ENCODE measurements around the gene FOXD3.
"Not testable (repeated sequence)": the region's sequence is repeated elsewhere in the genome, so short reads cannot be mapped to it uniquely, and the experiment has no call there.

Gene FOXD3

DNA sequence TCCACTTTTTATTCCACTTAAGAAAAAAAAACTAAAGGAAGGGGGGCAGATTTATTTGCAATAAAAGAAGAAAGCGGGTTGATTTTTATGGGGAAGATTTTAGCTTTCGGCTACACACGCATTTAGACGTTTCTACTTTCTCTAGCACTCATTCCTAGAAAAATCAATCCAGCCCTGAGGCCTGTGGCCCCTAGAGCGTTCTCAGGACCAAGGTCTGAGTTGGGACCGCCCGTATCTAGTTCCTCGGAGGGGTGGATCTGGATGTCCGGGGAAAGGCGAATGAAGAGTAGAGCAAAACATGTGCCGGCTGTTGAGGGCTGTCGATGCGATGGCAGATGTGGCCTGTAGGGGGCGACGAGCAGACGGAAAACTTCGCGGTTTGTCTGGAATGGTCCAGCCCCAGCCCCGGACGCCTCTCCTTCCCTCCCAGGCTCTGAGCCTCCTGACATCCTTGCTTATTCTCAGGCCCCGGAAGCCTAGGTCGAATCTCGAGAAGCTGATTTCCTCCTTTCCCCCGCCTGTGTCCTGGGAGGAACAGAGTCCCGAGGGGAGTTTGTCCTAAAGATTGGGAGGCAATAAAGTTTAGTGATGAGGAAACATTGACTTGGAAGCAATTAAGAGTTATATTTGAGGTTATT, 5.2 kb downstream of the FOXD3 start:
- Histone ChIP-seq H3K4me1 (ENCODE audit: control insufficient read depth in 2 of 2, insufficient read depth in 2 of 2, low read length in 2 of 2) (peaks cover 6 to 9% of the 10 kb centered on the region in 2 donors), H3K36me3 (ENCODE audit: control insufficient read depth in 2 of 2, insufficient read depth in 2 of 2, low read length in 2 of 2) (no peaks in the 10 kb centered on the region), H3K9ac (ENCODE audit: low read depth in 1 of 2, low read length in 2 of 2) (no peak overlapping the region), H3K27me3 (ENCODE audit: control insufficient read depth in 2 of 2, insufficient read depth in 2 of 2, low read length in 2 of 2) (peaks cover 75 to 87% of the 10 kb centered on the region in 2 donors), H3K27ac (ENCODE audit: low read depth in 2 of 2, low read length in 2 of 2) (no peak overlapping the region), H3K9me3 (ENCODE audit: control insufficient read depth in 2 of 2, low read length in 2 of 2) (no peaks in the 10 kb centered on the region), H3K4me3 (ENCODE audit: low read length in 2 of 2) (no peak overlapping the region)

DNA sequence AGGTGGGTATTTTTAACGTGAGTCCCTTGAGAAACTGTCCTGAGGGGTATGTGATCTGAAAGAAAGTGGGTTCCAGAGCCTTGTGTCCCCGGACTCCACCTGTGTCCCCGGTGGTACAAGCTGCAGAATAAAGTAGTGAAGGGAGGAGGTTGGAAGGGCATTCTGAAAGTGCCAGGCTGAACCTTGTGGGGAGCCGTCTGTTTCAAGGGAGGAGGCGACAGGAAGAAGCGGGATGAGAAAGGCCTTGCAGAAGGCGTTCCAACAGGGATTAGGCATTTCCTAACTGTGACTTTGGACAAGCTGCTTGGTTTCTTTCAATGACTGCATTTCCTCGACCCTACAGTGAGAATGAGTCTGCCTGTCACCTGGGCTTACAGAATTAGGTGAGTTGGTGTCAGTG, 5.8 kb downstream of the FOXD3 start:
- no peaks in the 10 kb centered on the region for H3K36me3 ChIP-seq (ENCODE audit: control insufficient read depth in 2 of 2, insufficient read depth in 2 of 2, low read length in 2 of 2)
- no peaks in the 10 kb centered on the region for H3K9me3 ChIP-seq (ENCODE audit: control insufficient read depth in 2 of 2, low read length in 2 of 2)
- H3K4me1 ChIP-seq (ENCODE audit: control insufficient read depth in 2 of 2, insufficient read depth in 2 of 2, low read length in 2 of 2): peaks cover 2 to 7% of the 10 kb centered on the region in 2 donors
- H3K27me3 ChIP-seq (ENCODE audit: control insufficient read depth in 2 of 2, insufficient read depth in 2 of 2, low read length in 2 of 2): peaks cover 80 to 87% of the 10 kb centered on the region in 2 donors
- no peak overlapping the region for H3K27ac ChIP-seq (ENCODE audit: low read depth in 2 of 2, low read length in 2 of 2)
- H3K9ac ChIP-seq (ENCODE audit: low read depth in 1 of 2, low read length in 2 of 2): no peak overlapping the region
- H3K4me3 ChIP-seq (ENCODE audit: low read length in 2 of 2): no peak overlapping the region

DNA sequence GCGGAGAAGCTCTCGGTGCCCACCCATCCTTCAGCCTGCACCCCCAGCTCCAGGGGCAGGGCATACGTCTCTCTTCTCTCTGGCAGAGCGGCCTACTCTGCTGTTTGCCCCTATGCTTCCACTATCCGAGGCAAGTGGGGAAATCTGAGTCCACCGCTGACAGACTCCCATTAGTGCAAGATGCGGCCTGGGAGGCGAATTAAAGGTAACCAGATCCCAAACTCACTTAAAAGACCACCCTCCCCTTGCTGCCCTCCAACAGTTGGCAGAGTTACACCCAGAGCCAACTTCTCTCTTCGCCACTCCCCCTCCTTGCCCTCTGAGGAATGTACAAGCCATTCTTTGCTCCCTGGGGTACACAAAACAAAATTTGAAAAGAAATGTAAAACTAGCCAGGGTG, 6.4 kb downstream of the FOXD3 start:
- Histone ChIP-seq H3K9me3 (ENCODE audit: control insufficient read depth in 2 of 2, low read length in 2 of 2) (no peaks in the 10 kb centered on the region), H3K9ac (ENCODE audit: low read depth in 1 of 2, low read length in 2 of 2) (no peak overlapping the region), H3K27ac (ENCODE audit: low read depth in 2 of 2, low read length in 2 of 2) (no peak overlapping the region), H3K36me3 (ENCODE audit: control insufficient read depth in 2 of 2, insufficient read depth in 2 of 2, low read length in 2 of 2) (no peaks in the 10 kb centered on the region), H3K4me1 (ENCODE audit: control insufficient read depth in 2 of 2, insufficient read depth in 2 of 2, low read length in 2 of 2) (peaks cover 2 to 3% of the 10 kb centered on the region in 2 donors), H3K27me3 (ENCODE audit: control insufficient read depth in 2 of 2, insufficient read depth in 2 of 2, low read length in 2 of 2) (peaks cover 79 to 81% of the 10 kb centered on the region in 2 donors), H3K4me3 (ENCODE audit: low read length in 2 of 2) (no peak overlapping the region)

DNA sequence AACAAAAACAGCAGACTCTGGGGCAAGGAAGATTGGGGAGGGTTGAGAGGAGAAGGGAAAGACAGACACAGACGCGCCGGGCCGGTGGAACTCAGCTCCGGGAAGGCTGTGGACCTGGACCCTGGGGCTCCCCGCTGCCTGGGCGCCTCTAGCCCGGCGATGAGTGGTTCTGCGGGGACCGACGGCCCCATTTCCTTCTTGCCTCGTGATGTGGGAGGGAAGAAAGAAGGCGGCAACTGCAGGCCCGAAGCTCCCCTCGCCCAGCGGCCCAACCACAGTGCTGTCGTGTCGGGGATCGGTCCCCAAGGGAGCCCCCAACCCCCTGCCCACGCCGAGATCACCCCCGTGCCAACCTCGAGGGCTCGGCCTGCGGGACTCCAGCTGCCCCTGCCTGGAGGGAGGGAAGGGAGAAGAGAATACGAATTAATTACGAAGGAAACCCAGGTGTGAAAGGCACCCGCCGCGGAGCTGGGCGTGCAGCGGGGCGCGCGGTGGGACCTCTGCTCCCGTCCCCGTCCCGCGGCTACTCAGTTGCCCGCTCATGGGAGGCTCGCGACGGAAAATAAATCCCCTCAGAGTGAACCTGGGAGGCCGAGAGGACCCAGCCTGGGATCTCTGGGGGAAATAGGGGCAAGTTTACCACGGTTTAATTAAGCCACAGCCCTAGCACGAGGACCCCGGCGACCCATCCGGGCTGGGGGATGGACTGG, 7.4 kb downstream of the FOXD3 start:
- Histone ChIP-seq H3K27me3 (ENCODE audit: control insufficient read depth in 2 of 2, insufficient read depth in 2 of 2, low read length in 2 of 2) (peaks cover 74 to 75% of the 10 kb centered on the region in 2 donors), H3K27ac (ENCODE audit: low read depth in 2 of 2, low read length in 2 of 2) (no peak overlapping the region), H3K9ac (ENCODE audit: low read depth in 1 of 2, low read length in 2 of 2) (no peak overlapping the region), H3K4me3 (ENCODE audit: low read length in 2 of 2) (no peak overlapping the region), H3K4me1 (ENCODE audit: control insufficient read depth in 2 of 2, insufficient read depth in 2 of 2, low read length in 2 of 2) (peaks cover 0 to 2% of the 10 kb centered on the region in 2 donors), H3K36me3 (ENCODE audit: control insufficient read depth in 2 of 2, insufficient read depth in 2 of 2, low read length in 2 of 2) (no peaks in the 10 kb centered on the region), H3K9me3 (ENCODE audit: control insufficient read depth in 2 of 2, low read length in 2 of 2) (no peaks in the 10 kb centered on the region)

DNA sequence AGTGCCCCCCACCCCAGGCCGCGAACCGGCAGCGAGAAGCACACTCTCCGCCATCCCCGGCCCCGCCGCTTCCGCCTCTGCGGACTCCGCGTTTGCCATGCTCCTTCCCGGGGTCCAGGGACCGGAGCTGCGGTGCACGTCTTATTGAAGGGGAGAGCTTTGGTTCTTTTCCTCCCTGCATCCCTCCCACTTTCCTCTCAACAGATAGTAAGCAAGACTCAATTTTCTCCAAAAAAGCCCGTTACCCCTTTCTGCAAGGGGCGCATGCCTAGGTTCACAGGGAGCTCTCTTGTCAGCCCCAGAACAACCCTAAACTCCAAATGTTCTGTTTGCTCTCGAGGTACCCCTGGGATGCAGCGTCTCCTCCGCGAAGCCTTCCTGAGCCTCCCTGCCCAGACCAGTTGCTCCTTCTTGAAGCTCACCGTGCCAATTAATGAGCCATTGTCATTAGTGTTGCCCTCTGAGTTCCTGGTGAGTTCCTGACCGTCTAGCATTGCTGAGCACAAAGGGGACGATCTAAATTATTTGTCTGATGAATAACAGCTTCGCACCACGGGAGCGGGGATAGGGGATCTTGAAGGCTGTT, 8.1 kb downstream of the FOXD3 start:
- no peak overlapping the region for H3K4me3 ChIP-seq (ENCODE audit: low read length in 2 of 2)
- no peak overlapping the region for H3K9ac ChIP-seq (ENCODE audit: low read depth in 1 of 2, low read length in 2 of 2)
- no peaks in the 10 kb centered on the region for H3K36me3 ChIP-seq (ENCODE audit: control insufficient read depth in 2 of 2, insufficient read depth in 2 of 2, low read length in 2 of 2)
- no peaks in the 10 kb centered on the region for H3K9me3 ChIP-seq (ENCODE audit: control insufficient read depth in 2 of 2, low read length in 2 of 2)
- peaks cover 71 to 76% of the 10 kb centered on the region in 2 donors for H3K27me3 ChIP-seq (ENCODE audit: control insufficient read depth in 2 of 2, insufficient read depth in 2 of 2, low read length in 2 of 2)
- H3K4me1 ChIP-seq (ENCODE audit: control insufficient read depth in 2 of 2, insufficient read depth in 2 of 2, low read length in 2 of 2): peaks cover 0 to 2% of the 10 kb centered on the region in 2 donors
- H3K27ac ChIP-seq (ENCODE audit: low read depth in 2 of 2, low read length in 2 of 2): no peak overlapping the region

DNA sequence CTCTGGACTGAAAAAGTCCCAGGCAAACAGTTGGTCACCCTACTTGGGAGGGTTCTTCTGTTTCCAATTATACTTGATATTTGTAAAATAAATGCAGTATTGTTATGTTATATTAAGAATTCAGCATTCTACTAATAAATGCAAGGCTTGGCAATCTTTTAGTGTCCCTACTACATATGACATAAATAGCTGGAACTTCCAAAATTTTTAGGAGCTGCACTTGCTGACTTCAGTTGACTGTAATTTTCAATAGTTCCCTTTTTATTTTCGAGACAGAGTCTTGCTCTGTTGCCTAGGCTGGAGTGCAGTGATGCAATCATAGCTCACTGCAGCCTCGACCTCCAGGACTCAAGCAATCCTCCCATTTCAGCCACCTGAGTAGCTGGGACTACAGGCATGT, 20.0 kb downstream of the FOXD3 start:
- H3K9me3 ChIP-seq (ENCODE audit: control insufficient read depth in 2 of 2, low read length in 2 of 2): no peaks in the 10 kb centered on the region
- no peak overlapping the region for H3K9ac ChIP-seq (ENCODE audit: low read depth in 1 of 2, low read length in 2 of 2)
- H3K4me1 ChIP-seq (ENCODE audit: control insufficient read depth in 2 of 2, insufficient read depth in 2 of 2, low read length in 2 of 2): no peaks in the 10 kb centered on the region
- H3K27me3 ChIP-seq (ENCODE audit: control insufficient read depth in 2 of 2, insufficient read depth in 2 of 2, low read length in 2 of 2): peaks cover 3 to 15% of the 10 kb centered on the region in 2 donors
- no peak overlapping the region for H3K4me3 ChIP-seq (ENCODE audit: low read length in 2 of 2)
- H3K27ac ChIP-seq (ENCODE audit: low read depth in 2 of 2, low read length in 2 of 2): no peak overlapping the region
- no peaks in the 10 kb centered on the region for H3K36me3 ChIP-seq (ENCODE audit: control insufficient read depth in 2 of 2, insufficient read depth in 2 of 2, low read length in 2 of 2)

DNA sequence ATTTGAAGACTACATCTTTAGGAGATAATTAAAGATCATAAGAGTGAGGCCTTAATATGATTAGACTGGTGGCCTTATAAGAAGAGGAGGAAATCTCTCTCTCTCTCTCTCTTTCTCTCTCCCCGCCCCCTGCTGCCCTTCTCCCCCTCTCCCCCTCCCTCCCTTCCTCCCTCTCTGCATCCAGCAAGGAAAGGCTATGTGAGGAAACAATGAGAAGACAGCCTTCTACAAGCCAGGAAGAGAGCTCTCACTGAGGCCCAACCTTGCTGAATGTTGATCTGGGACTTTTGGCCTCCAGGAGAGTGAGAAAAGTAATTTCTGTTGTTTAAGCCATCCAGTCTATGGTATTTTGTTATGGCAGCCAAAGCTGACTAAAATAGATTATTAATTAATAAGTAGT, 21.6 kb downstream of the FOXD3 start:
- H3K36me3 ChIP-seq (ENCODE audit: control insufficient read depth in 2 of 2, insufficient read depth in 2 of 2, low read length in 2 of 2): no peaks in the 10 kb centered on the region
- H3K4me1 ChIP-seq (ENCODE audit: control insufficient read depth in 2 of 2, insufficient read depth in 2 of 2, low read length in 2 of 2): no peaks in the 10 kb centered on the region
- H3K9me3 ChIP-seq (ENCODE audit: control insufficient read depth in 2 of 2, low read length in 2 of 2): no peaks in the 10 kb centered on the region
- H3K4me3 ChIP-seq (ENCODE audit: low read length in 2 of 2): no peak overlapping the region
- H3K27ac ChIP-seq (ENCODE audit: low read depth in 2 of 2, low read length in 2 of 2): no peak overlapping the region
- H3K9ac ChIP-seq (ENCODE audit: low read depth in 1 of 2, low read length in 2 of 2): no peak overlapping the region
- peaks cover 3 to 15% of the 10 kb centered on the region in 2 donors for H3K27me3 ChIP-seq (ENCODE audit: control insufficient read depth in 2 of 2, insufficient read depth in 2 of 2, low read length in 2 of 2)

DNA sequence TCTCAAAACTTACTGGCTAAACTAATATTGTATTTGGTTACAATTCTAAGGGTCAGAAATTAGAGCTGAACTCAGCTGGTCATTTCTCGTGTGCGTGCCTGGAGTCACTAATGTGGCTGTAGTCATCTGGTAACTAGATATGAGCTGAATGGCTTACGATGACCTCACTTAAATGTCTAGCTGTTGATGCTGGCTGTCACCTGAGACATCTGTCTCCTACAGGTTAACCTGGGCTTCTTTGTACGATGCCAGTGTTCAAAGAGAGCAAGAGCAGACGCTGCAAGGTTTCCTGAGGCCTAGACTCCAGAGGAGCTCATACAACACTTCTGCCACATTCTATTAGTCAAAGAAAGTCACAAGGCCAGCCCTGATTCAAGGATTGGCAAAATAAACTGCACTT, 28.0 kb downstream of the FOXD3 start:
- Histone ChIP-seq H3K9ac (ENCODE audit: low read depth in 1 of 2, low read length in 2 of 2) (no peak overlapping the region), H3K27ac (ENCODE audit: low read depth in 2 of 2, low read length in 2 of 2) (no peak overlapping the region), H3K9me3 (ENCODE audit: control insufficient read depth in 2 of 2, low read length in 2 of 2) (no peaks in the 10 kb centered on the region), H3K36me3 (ENCODE audit: control insufficient read depth in 2 of 2, insufficient read depth in 2 of 2, low read length in 2 of 2) (no peaks in the 10 kb centered on the region), H3K4me3 (ENCODE audit: low read length in 2 of 2) (no peak overlapping the region), H3K27me3 (ENCODE audit: control insufficient read depth in 2 of 2, insufficient read depth in 2 of 2, low read length in 2 of 2) (peaks cover 6 to 9% of the 10 kb centered on the region in 2 donors), H3K4me1 (ENCODE audit: control insufficient read depth in 2 of 2, insufficient read depth in 2 of 2, low read length in 2 of 2) (no peaks in the 10 kb centered on the region)

DNA sequence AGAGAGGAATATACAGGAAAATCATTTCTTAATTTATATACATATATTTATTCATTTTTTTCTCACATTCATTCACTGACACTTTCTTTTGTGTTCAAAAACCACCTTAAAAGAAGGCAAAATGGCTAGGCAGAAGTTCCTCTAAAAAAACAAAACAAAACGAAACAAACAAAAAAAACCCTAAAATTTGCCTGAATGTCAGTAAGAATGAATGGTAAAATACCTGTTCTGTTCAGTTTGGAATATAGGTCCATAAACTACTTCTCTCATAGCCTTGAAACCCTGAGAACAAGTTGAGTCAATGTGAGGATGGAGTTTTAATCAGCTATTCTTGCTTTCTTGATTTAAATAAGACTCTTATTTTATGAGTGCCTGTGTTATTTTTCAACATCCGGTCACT, 30.4 kb downstream of the FOXD3 start:
- Histone ChIP-seq H3K4me3 (ENCODE audit: low read length in 2 of 2) (no peak overlapping the region), H3K27ac (ENCODE audit: low read depth in 2 of 2, low read length in 2 of 2) (no peak overlapping the region), H3K4me1 (ENCODE audit: control insufficient read depth in 2 of 2, insufficient read depth in 2 of 2, low read length in 2 of 2) (no peaks in the 10 kb centered on the region), H3K27me3 (ENCODE audit: control insufficient read depth in 2 of 2, insufficient read depth in 2 of 2, low read length in 2 of 2) (peaks cover 4 to 6% of the 10 kb centered on the region in 2 donors), H3K9ac (ENCODE audit: low read depth in 1 of 2, low read length in 2 of 2) (no peak overlapping the region), H3K9me3 (ENCODE audit: control insufficient read depth in 2 of 2, low read length in 2 of 2) (no peaks in the 10 kb centered on the region), H3K36me3 (ENCODE audit: control insufficient read depth in 2 of 2, insufficient read depth in 2 of 2, low read length in 2 of 2) (no peaks in the 10 kb centered on the region)

DNA sequence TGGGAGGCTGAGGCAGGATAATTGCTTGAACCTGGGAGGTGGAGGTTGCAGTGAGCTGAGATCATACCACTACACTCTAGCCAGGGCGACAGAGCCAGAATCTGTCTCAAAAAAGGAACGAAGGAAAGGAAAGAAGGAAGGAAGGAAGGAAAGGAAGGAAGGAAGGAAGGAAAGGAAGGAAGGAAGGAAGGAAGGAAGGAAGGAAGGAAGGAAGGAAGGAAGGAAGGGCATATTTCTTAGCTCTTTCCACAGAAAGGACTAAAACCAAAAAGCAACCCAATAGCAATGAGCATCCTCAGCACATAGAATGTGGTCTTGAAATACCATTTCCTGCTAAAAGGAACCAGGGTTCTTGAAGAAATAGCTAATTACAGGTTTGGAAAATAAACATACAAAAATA, 33.9 kb downstream of the FOXD3 start:
- H3K9ac ChIP-seq (ENCODE audit: low read depth in 1 of 2, low read length in 2 of 2); H3K27me3 ChIP-seq (ENCODE audit: control insufficient read depth in 2 of 2, insufficient read depth in 2 of 2, low read length in 2 of 2); H3K27ac ChIP-seq (ENCODE audit: low read depth in 2 of 2, low read length in 2 of 2); H3K4me3 ChIP-seq (ENCODE audit: low read length in 2 of 2); H3K9me3 ChIP-seq (ENCODE audit: control insufficient read depth in 2 of 2, low read length in 2 of 2); H3K36me3 ChIP-seq (ENCODE audit: control insufficient read depth in 2 of 2, insufficient read depth in 2 of 2, low read length in 2 of 2); H3K4me1 ChIP-seq (ENCODE audit: control insufficient read depth in 2 of 2, insufficient read depth in 2 of 2, low read length in 2 of 2): not testable (repeated sequence)

All from mucosa of rectum (tissue), 2 donors.